Superior temporal gyrus (tissue), 1 donor: ENCODE results near the gene NKRF.

Experiments used
- DNase-seq: peaks from one replicate; pipeline ENCODE4 v3.0.0-alpha.2; 2016; ENCODE audit errors: extremely low spot score

NKRF gene

GRCh38 chrX:119614776-119615175, 8.6 kb upstream of the NKRF start:
- DNase-seq = no peak

GRCh38 chrX:119607018-119607389, 780 bp upstream of the NKRF start:
- no peak for DNase-seq

- no peak for DNase-seq
Measured at GRCh38 chrX:119605464-119606279, 552 bp downstream of the NKRF start.

- no peak for DNase-seq
Measured at GRCh38 chrX:119604766-119605463, 1.3 kb downstream of the NKRF start.

GRCh38 chrX:119602701-119603255, 3.4 kb downstream of the NKRF start:
- DNase-seq = no peak

- no peak for DNase-seq
Measured at GRCh38 chrX:119589810-119590209, 16.4 kb downstream of the NKRF start.

GRCh38 chrX:119583431-119584059, 22.7 kb downstream of the NKRF start:
- DNase-seq = no peak

GRCh38 chrX:119579414-119579813, 26.8 kb downstream of the NKRF start:
- DNase-seq = no peak

- peak; percentile 56 for DNase-seq
Measured at GRCh38 chrX:119574394-119575266, 31.6 kb downstream of the NKRF start, which contains the start of gene UBE2A. UBE2A (plus strand) TSS chrX:119574563; CDS start chrX:119574712, 149 bp downstream.

GRCh38 chrX:119573840-119574393, 32.3 kb downstream of the NKRF start:
- DNase-seq = no peak

- no peak for DNase-seq
Measured at GRCh38 chrX:119573222-119573621, 33.0 kb downstream of the NKRF start.

- DNase-seq = no peak
Measured at GRCh38 chrX:119570351-119570835, 35.8 kb downstream of the NKRF start.

- DNase-seq = peak; percentile 89
Measured at GRCh38 chrX:119565107-119565663, 41.0 kb downstream of the NKRF start, which contains the start of gene STEEP1. STEEP1 (minus strand) TSS chrX:119565409; CDS start chrX:119565355, 54 bp downstream.

GRCh38 chrX:119552508-119552907, 53.7 kb downstream of the NKRF start:
- DNase-seq = no peak

- no peak for DNase-seq
Measured at GRCh38 chrX:119549327-119550016, 56.8 kb downstream of the NKRF start.

- no peak for DNase-seq
Measured at GRCh38 chrX:119541188-119541587, 65.0 kb downstream of the NKRF start.

- DNase-seq = no peak
Measured at GRCh38 chrX:119539872-119540271, 66.4 kb downstream of the NKRF start.
